Measurements from ENCODE around the gene MAPRE2. TPM values are rescaled to one million over a fixed set of nuclear protein-coding genes. Genes with fewer than 3 reads are reported as not detected.

The MAPRE2 gene
- total RNA-seq, 1 experiment from 2014 or later = 2.8 TPM

GRCh38 chr18:35059280-35059927 is 18.2 kb downstream of the MAPRE2 start:
- POLR2A ChIA-PET (ENCODE audit: unreplicated experiment) = no interaction called here

GRCh38 chr18:35060122-35060815 is 19.1 kb downstream of the MAPRE2 start:
- Histone ChIP-seq H3K9me2 (replicated peaks; ENCODE audit: low read length) (no peaks in the 10 kb centered on the region), H3K9ac (ENCODE audit: low read length) (no peak overlapping the region), H3K79me2 (ENCODE audit: low read length) (no peaks in the 10 kb centered on the region), H3K4me3 (ENCODE audit: low read length) (no peak overlapping the region), H3F3A (ENCODE audit: low read length, unreplicated experiment) (no peaks in the 10 kb centered on the region), H3K27ac (ENCODE audit: low read length) (no peak overlapping the region), H3K4me1 (ENCODE audit: insufficient read depth, low read length) (no peaks in the 10 kb centered on the region), H3K4me2 (ENCODE audit: low read length) (no peak overlapping the region), H3K27me3 (ENCODE audit: low read length) (no peaks in the 10 kb centered on the region), H2AFZ (ENCODE audit: low read length) (no peak overlapping the region), H3K36me3 (ENCODE audit: low read depth, low read length) (no peaks in the 10 kb centered on the region), H3K9me3 (ENCODE audit: low read length) (no peaks in the 10 kb centered on the region), H4K20me1 (ENCODE audit: low read length) (no peaks in the 10 kb centered on the region)
- ChIA-PET POLR2A (ENCODE audit: unreplicated experiment) (no interaction called here), CTCF (no interaction called here)
- no peak for TF ChIP-seq CTCF (conservative IDR thresholded peaks at IDR 0.05; ENCODE audit: low read depth, low read length)
- no peak for TF ChIP-seq EZH2 (IDR thresholded peaks at IDR 0.05; ENCODE audit: low read length, unreplicated experiment)
- no peak for TF ChIP-seq EZH2phosphoT487 (IDR thresholded peaks at IDR 0.05; ENCODE audit: borderline replicate concordance, low read length)
- BruUV-seq (replicated peaks) = no TSS peak
- ATAC-seq (no peak), DNase-seq (no peak)
- intact Hi-C loops (cut with micrococcal nuclease) = no loop called here

More at GRCh38 chr18:35059280-35059927, 18.2 kb downstream of the MAPRE2 start:
- Histone ChIP-seq H2AFZ (ENCODE audit: low read length) (no peak overlapping the region), H3K4me1 (ENCODE audit: insufficient read depth, low read length) (no peaks in the 10 kb centered on the region), H3K79me2 (ENCODE audit: low read length) (no peaks in the 10 kb centered on the region), H3K27me3 (ENCODE audit: low read length) (no peaks in the 10 kb centered on the region), H3K4me3 (ENCODE audit: low read length) (no peak overlapping the region), H3K27ac (ENCODE audit: low read length) (no peak overlapping the region), H3F3A (ENCODE audit: low read length, unreplicated experiment) (no peaks in the 10 kb centered on the region), H3K9ac (ENCODE audit: low read length) (no peak overlapping the region), H4K20me1 (ENCODE audit: low read length) (no peaks in the 10 kb centered on the region), H3K36me3 (ENCODE audit: low read depth, low read length) (no peaks in the 10 kb centered on the region), H3K4me2 (ENCODE audit: low read length) (no peak overlapping the region), H3K9me3 (ENCODE audit: low read length) (no peaks in the 10 kb centered on the region), H3K9me2 (replicated peaks; ENCODE audit: low read length) (no peaks in the 10 kb centered on the region)
- intact Hi-C loops (cut with micrococcal nuclease) = no loop called here
- ATAC-seq = no peak
- TF ChIP-seq EZH2 (IDR thresholded peaks at IDR 0.05; ENCODE audit: low read length, unreplicated experiment) = no peak
- TF ChIP-seq CTCF (conservative IDR thresholded peaks at IDR 0.05; ENCODE audit: low read depth, low read length) = no peak
- TF ChIP-seq EZH2phosphoT487 (IDR thresholded peaks at IDR 0.05; ENCODE audit: borderline replicate concordance, low read length) = no peak
- BruUV-seq (replicated peaks) = no TSS peak
- CTCF ChIA-PET = no interaction called here
- DNase-seq = no peak

GRCh38 chr18:35061336-35061735 is 20.1 kb downstream of the MAPRE2 start:
- DNase-seq (no peak), ATAC-seq (no peak)
- H2AFZ ChIP-seq (ENCODE audit: low read length) = no peak overlapping the region
- H3K4me3 ChIP-seq (ENCODE audit: low read length) = no peak overlapping the region
- no peaks in the 10 kb centered on the region for H3K9me2 ChIP-seq (replicated peaks; ENCODE audit: low read length)
- ChIA-PET POLR2A (ENCODE audit: unreplicated experiment) (no interaction called here), CTCF (no interaction called here)
- no peak overlapping the region for H3K4me2 ChIP-seq (ENCODE audit: low read length)
- no peaks in the 10 kb centered on the region for H3K27me3 ChIP-seq (ENCODE audit: low read length)
- BruUV-seq (replicated peaks) = no TSS peak
- H3K9me3 ChIP-seq (ENCODE audit: low read length) = no peaks in the 10 kb centered on the region
- intact Hi-C loops (cut with micrococcal nuclease) = no loop called here
- no peak overlapping the region for H3K27ac ChIP-seq (ENCODE audit: low read length)
- H4K20me1 ChIP-seq (ENCODE audit: low read length) = no peaks in the 10 kb centered on the region
- TF ChIP-seq EZH2phosphoT487 (IDR thresholded peaks at IDR 0.05; ENCODE audit: borderline replicate concordance, low read length) (no peak), CTCF (conservative IDR thresholded peaks at IDR 0.05; ENCODE audit: low read depth, low read length) (no peak), EZH2 (IDR thresholded peaks at IDR 0.05; ENCODE audit: low read length, unreplicated experiment) (no peak)
- no peaks in the 10 kb centered on the region for H3K4me1 ChIP-seq (ENCODE audit: insufficient read depth, low read length)
- H3F3A ChIP-seq (ENCODE audit: low read length, unreplicated experiment) = no peaks in the 10 kb centered on the region
- no peaks in the 10 kb centered on the region for H3K79me2 ChIP-seq (ENCODE audit: low read length)
- no peaks in the 10 kb centered on the region for H3K36me3 ChIP-seq (ENCODE audit: low read depth, low read length)
- no peak overlapping the region for H3K9ac ChIP-seq (ENCODE audit: low read length)
